H1 (cell line): ENCODE results near the gene CLUH. TPM values are rescaled to one million over a fixed set of nuclear protein-coding genes. Genes with fewer than 3 reads are reported as not detected.

ENCODE experiments used
- CTCF ChIA-PET: fragments of 300-600 bp; sonication (Branson Sonifier 250); formaldehyde crosslinking; loops from one replicate; lab custom pipeline; 2021; ENCODE audit not compliant: partially characterized antibody; lab: Charles Lee
- POLR2A ChIA-PET: fragments of 300-600 bp; sonication (Branson Sonifier 250); formaldehyde crosslinking; loops from one replicate; lab custom pipeline; 2021; ENCODE audit warnings: inconsistent platforms; ENCODE audit not compliant: partially characterized antibody; lab: Charles Lee
- DNase-seq, 2 experiments: peaks; one replicate each; pipeline versions ENCODE4 v3.0.0 to v3.0.0-alpha.2; 2010 to 2022; ENCODE audit warnings: low spot score in 2 of 2, low read depth in 1 of 2, mixed read lengths in 1 of 2
- FAIRE-seq: peaks from 2 replicates; lab custom pipeline; 2011; peaks lifted over from hg19 to GRCh38; lab: Jason Lieb, UNC
- H2AFZ ChIP-seq: 2 replicates; pipeline ENCODE4 v1.8.1; 2012; ENCODE audit warnings: low read length, inconsistent platforms
- H2AK5ac ChIP-seq: 2 replicates; pipeline ENCODE4 v1.6.1; 2013; ENCODE audit warnings: low read depth, low read length
- H2BK120ac ChIP-seq: replicated peaks from 2 replicates; pipeline ENCODE3; 2013; ENCODE audit warnings: low read depth, low read length, inconsistent platforms
- H2BK12ac ChIP-seq: 2 replicates; pipeline ENCODE4 v1.6.1; 2013; ENCODE audit warnings: low read depth, low read length
- H2BK15ac ChIP-seq: 2 replicates; pipeline ENCODE4 v1.6.1; 2013; ENCODE audit warnings: low read length
- H2BK20ac ChIP-seq: 2 replicates; pipeline ENCODE4 v1.6.1; 2013; ENCODE audit warnings: low read length
- H2BK5ac ChIP-seq: 2 replicates; pipeline ENCODE4 v1.6.1; 2013; ENCODE audit warnings: low read depth, low read length
- H3K14ac ChIP-seq: 2 replicates; pipeline ENCODE4 v1.6.1; 2013; ENCODE audit warnings: inconsistent platforms; ENCODE audit not compliant: insufficient read length
- H3K18ac ChIP-seq: 2 replicates; pipeline ENCODE4 v1.6.1; 2013; ENCODE audit warnings: low read length; ENCODE audit errors: extremely low read depth
- H3K23ac ChIP-seq: 2 replicates; pipeline ENCODE4 v1.6.1; 2013; ENCODE audit warnings: inconsistent platforms; ENCODE audit not compliant: insufficient read length
- H3K23me2 ChIP-seq: 2 replicates; pipeline ENCODE4 v1.6.1; 2013; ENCODE audit warnings: low read depth, low read length
- H3K27ac ChIP-seq: 2 replicates; pipeline ENCODE4 v1.6.1; 2011; ENCODE audit warnings: low read depth, low read length, inconsistent platforms
- H3K27me3 ChIP-seq, 4 experiments: replicated peaks in 1 of 4; 1 replicate in 1 of 4; 2 replicates in 3 of 4; pipeline versions ENCODE4 v1.6.1 to v1.8.1; 2011 to 2013; ENCODE audit warnings: low read length in 3 of 4, mild to moderate bottlenecking in 3 of 4, inconsistent platforms in 2 of 4, mixed read lengths in 2 of 4, moderate library complexity in 1 of 4; ENCODE audit not compliant: control insufficient read depth in 3 of 4, insufficient read depth in 3 of 4; ENCODE audit errors: extremely low read depth in 1 of 4
- H3K36me3 ChIP-seq, 4 experiments: 2 replicates each; pipeline versions ENCODE4 v1.6.1 to v1.8.1; 2011 to 2013; ENCODE audit warnings: mild to moderate bottlenecking in 4 of 4, low read length in 3 of 4, moderate library complexity in 2 of 4, control low read depth in 1 of 4, inconsistent platforms in 1 of 4; ENCODE audit not compliant: insufficient read depth in 4 of 4, control insufficient read depth in 2 of 4
- H3K4ac ChIP-seq: replicated peaks from 2 replicates; pipeline ENCODE3; 2013; ENCODE audit warnings: low read length, low read depth, mixed read lengths, inconsistent platforms; ENCODE audit not compliant: insufficient read length
- H3K4me1 ChIP-seq, 4 experiments: replicated peaks in 1 of 4; 1 replicate in 1 of 4; 2 replicates in 3 of 4; pipeline versions ENCODE4 v1.6.1 to v1.8.1; 2011 to 2013; ENCODE audit warnings: low read length in 3 of 4, inconsistent platforms in 2 of 4, mixed read lengths in 1 of 4; ENCODE audit not compliant: insufficient read depth in 4 of 4, control insufficient read depth in 3 of 4
- H3K4me2 ChIP-seq, 2 experiments: 2 replicates each; pipeline versions ENCODE4 v1.6.1 to v1.8.1; 2011 to 2013; ENCODE audit warnings: low read depth in 2 of 2, low read length in 2 of 2, control low read depth in 1 of 2, inconsistent platforms in 1 of 2, mild to moderate bottlenecking in 1 of 2; ENCODE audit not compliant: insufficient read depth in 1 of 2
- H3K4me3 ChIP-seq, 4 experiments: fragments of 200-600, 300-600 bp in 1 of 4; sonication (generic), shearing (Covaris generic), sonication (Bioruptor Twin) in 1 of 4; 2 replicates each; pipeline versions ENCODE4 v1.5.1 to v1.8.1; 2011 to 2016; ENCODE audit warnings: low read length in 4 of 4, low read depth in 3 of 4, control low read depth in 2 of 4, inconsistent platforms in 2 of 4, mild to moderate bottlenecking in 2 of 4, mixed read lengths in 1 of 4, moderate library complexity in 1 of 4; ENCODE audit not compliant: insufficient read depth in 2 of 4; ENCODE audit errors: extremely low read depth in 1 of 4
- H3K56ac ChIP-seq: replicated peaks from 2 replicates; pipeline ENCODE3; 2013; ENCODE audit warnings: low read depth, mild to moderate bottlenecking, mixed read lengths, low read length, inconsistent platforms; ENCODE audit not compliant: insufficient read length
- H3K79me1 ChIP-seq: 2 replicates; pipeline ENCODE4 v1.6.1; 2013; ENCODE audit warnings: low read depth, low read length, control low read depth
- H3K79me2 ChIP-seq, 2 experiments: 2 replicates each; pipeline versions ENCODE4 v1.6.1 to v1.8.1; 2012 to 2013; ENCODE audit warnings: low read length in 2 of 2, mild to moderate bottlenecking in 2 of 2, inconsistent platforms in 1 of 2; ENCODE audit not compliant: insufficient read depth in 2 of 2, control insufficient read depth in 1 of 2
- H3K9ac ChIP-seq, 4 experiments: replicated peaks in 1 of 4; 1 replicate in 1 of 4; 2 replicates in 3 of 4; pipeline versions ENCODE4 v1.6.1 to v1.8.1; 2011 to 2013; ENCODE audit warnings: low read depth in 3 of 4, low read length in 3 of 4, control low read depth in 2 of 4, mild to moderate bottlenecking in 2 of 4, moderate library complexity in 2 of 4, inconsistent platforms in 1 of 4; ENCODE audit errors: extremely low read depth in 1 of 4
- H3K9me3 ChIP-seq, 2 experiments: 2 replicates each; pipeline versions ENCODE4 v1.6.1 to v1.8.1; 2012 to 2013; ENCODE audit warnings: mild to moderate bottlenecking in 2 of 2, moderate library complexity in 2 of 2, control low read depth in 1 of 2, inconsistent platforms in 1 of 2, low read depth in 1 of 2, low read length in 1 of 2, mixed read lengths in 1 of 2; ENCODE audit not compliant: insufficient read depth in 2 of 2
- H4K20me1 ChIP-seq, 2 experiments: replicated peaks in 1 of 2; 2 replicates each; pipeline versions ENCODE3 to v1.8.1; 2011 to 2013; ENCODE audit warnings: inconsistent platforms in 2 of 2, low read length in 2 of 2, mild to moderate bottlenecking in 1 of 2; ENCODE audit not compliant: insufficient read depth in 2 of 2, control insufficient read depth in 1 of 2
- H4K5ac ChIP-seq: 2 replicates; pipeline ENCODE4 v1.6.1; 2013; ENCODE audit warnings: low read length, low read depth, mixed read lengths, inconsistent platforms; ENCODE audit not compliant: insufficient read length
- H4K8ac ChIP-seq: 2 replicates; pipeline ENCODE4 v1.8.0; 2013; ENCODE audit warnings: mild to moderate bottlenecking, moderate library complexity, low read length, inconsistent platforms; ENCODE audit not compliant: insufficient read depth; ENCODE audit errors: extremely low read depth
- H4K91ac ChIP-seq: replicated peaks from 2 replicates; pipeline ENCODE3; 2013; ENCODE audit warnings: low read length, mixed read lengths, inconsistent platforms; ENCODE audit not compliant: insufficient read length
- BCL11A ChIP-seq, 2 experiments: IDR thresholded peaks; one replicate each; pipeline ENCODE4 v1.6.1; 2011; ENCODE audit warnings: low read depth in 2 of 2, low read length in 2 of 2, mild to moderate bottlenecking in 2 of 2
- CBX8 ChIP-seq: fragments of 300-800, 300-1000 bp; sonication (generic); IDR thresholded peaks from 2 replicates; pipeline ENCODE4 v1.7.1; 2016; ENCODE audit warnings: low read depth, low read length, borderline replicate concordance
- CHD1 ChIP-seq: IDR thresholded peaks from 2 replicates; pipeline ENCODE4 v1.6.1; 2012; ENCODE audit warnings: low read depth, low read length, improper control_type of control experiment
- EP300 ChIP-seq, 2 experiments: IDR thresholded peaks; 1 replicate in 1 of 2; 2 replicates in 1 of 2; pipeline ENCODE4 v1.6.1; 2011 to 2012; ENCODE audit warnings: low read depth in 2 of 2, low read length in 2 of 2, mild to moderate bottlenecking in 2 of 2, borderline replicate concordance in 1 of 2, inconsistent platforms in 1 of 2, moderate library complexity in 1 of 2
- FOSL1 ChIP-seq: IDR thresholded peaks from 2 replicates; pipeline ENCODE4 v1.6.1; 2011; ENCODE audit warnings: mild to moderate bottlenecking, low read depth, low read length, moderate library complexity; ENCODE audit not compliant: insufficient read depth
- NANOG ChIP-seq: IDR thresholded peaks from 2 replicates; pipeline ENCODE4 v1.6.1; 2011; ENCODE audit warnings: low read length, low read depth, mild to moderate bottlenecking, inconsistent platforms; ENCODE audit not compliant: insufficient read depth, poor library complexity, severe bottlenecking
- PHF8 ChIP-seq: fragments of 200-600 bp; sonication (generic); conservative IDR thresholded peaks from 2 replicates; pipeline ENCODE4 v1.7.1; 2012; ENCODE audit warnings: low read depth, mild to moderate bottlenecking, inconsistent platforms, low read length, moderate library complexity
- POLR2A ChIP-seq, 2 experiments: IDR thresholded peaks; 1 replicate in 1 of 2; 2 replicates in 1 of 2; pipeline ENCODE4 v1.6.1; 2011; ENCODE audit warnings: low read depth in 2 of 2, low read length in 2 of 2, mild to moderate bottlenecking in 2 of 2; ENCODE audit errors: control extremely low read depth in 1 of 2
- POLR2AphosphoS5 ChIP-seq: IDR thresholded peaks from 2 replicates; pipeline ENCODE4 v1.6.1; 2011; ENCODE audit warnings: low read depth, low read length
- WGBS, 2 experiments: shearing (Covaris generic) in 1 of 2; methylation state at CpG; one replicate each; pipeline versions ENCODE4 v1.1.6 to v1.1.7; 2013 to 2015; ENCODE audit warnings: low lambda C conversion rate in 2 of 2, mixed read lengths in 2 of 2, inconsistent platforms in 1 of 2, low coverage in 1 of 2, missing lambda C conversion rate in 1 of 2; ENCODE audit not compliant: insufficient replicate concordance in 2 of 2, insufficient coverage in 1 of 2, insufficient read length in 1 of 2; ENCODE audit errors: extremely low coverage in 1 of 2, missing lambda C conversion rate in 1 of 2; 5-methylcytosine and 5-hydroxymethylcytosine counted together
- polyA plus RNA-seq, 7 experiments: library from polyadenylated mRNA; depleted of rRNA in 3 of 7; stranded (reverse) in 5 of 7; unstranded in 2 of 7; fragments of >200 nt in 5 of 7; fragments of 200-250 nt in 2 of 7; gene quantifications; 1 replicate in 5 of 7; 2 replicates in 1 of 7; 4 replicates in 1 of 7; pipeline versions ENCODE4 v1.2.1 to v1.2.3, GENCODE V29; 2011 to 2013; ENCODE audit warnings: missing spikeins in 2 of 7, mixed read lengths in 2 of 7
- total RNA-seq: library from RNA; stranded (reverse); fragmentation: NEBNext Ultra II Directional; extraction: Animal tissue kit (Norgen Biotek cat#: 25700); gene quantifications from 2 replicates; pipeline ENCODE4 v1.2.1, GENCODE V29; 2021
- TF ChIP-seq, protein P1 (sequence below): IDR thresholded peaks from 2 replicates; pipeline ENCODE4 v1.6.1; 2012; ENCODE audit warnings: low read length, inconsistent platforms

Gene CLUH
- total and polyA plus RNA-seq, 2 of the 8 experiments (the other 6 are each of a cell fraction or from before 2014, with no cell fraction given) = 33.6 to 98.6 TPM

DNA sequence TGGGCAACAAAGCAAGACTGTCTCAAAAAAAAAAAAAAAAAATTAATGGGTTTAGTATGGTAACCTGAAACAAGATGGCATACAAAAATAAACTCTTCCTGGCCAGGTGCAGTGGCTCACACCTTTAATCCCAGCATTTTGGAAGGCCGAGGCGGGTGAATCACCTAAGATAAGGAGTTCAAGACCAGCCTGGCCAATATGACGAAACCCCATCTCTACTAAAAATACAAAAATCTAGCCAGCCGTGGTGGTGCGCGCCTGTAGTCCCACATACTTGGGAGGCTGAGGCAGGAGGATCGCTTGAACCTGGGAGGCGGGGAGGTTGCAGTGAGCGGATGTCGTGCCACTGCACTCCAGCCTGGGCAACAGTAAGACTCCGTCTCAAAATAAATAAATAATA, 62.4 kb downstream of the CLUH start:
- no peak for DNase-seq
- no peak overlapping the region for H4K5ac ChIP-seq
- ChIA-PET CTCF (no interaction called here), POLR2A (no interaction called here)
- H2BK20ac ChIP-seq = no peak overlapping the region
- no peak overlapping the region for H3K18ac ChIP-seq
- H3K4me3 ChIP-seq = no peak overlapping the region
- peaks cover 0 to 2% of the 10 kb centered on the region in 2 experiments for H4K20me1 ChIP-seq
- no peak overlapping the region for H3K9ac ChIP-seq
- H4K8ac ChIP-seq = no peak overlapping the region
- H3K36me3 ChIP-seq = peaks cover 0 to 4% (median 3%) of the 10 kb centered on the region in 4 experiments; a peak in 4 of 8 replicates
- H2BK120ac ChIP-seq = no peak overlapping the region
- no peaks in the 10 kb centered on the region for H3K9me3 ChIP-seq
- H3K4ac ChIP-seq = no peak overlapping the region
- H3K79me2 ChIP-seq = peaks cover 0 to 15% of the 10 kb centered on the region in 2 experiments; a peak in 2 of 4 replicates
- H2BK5ac ChIP-seq = no peak overlapping the region
- no peak overlapping the region for H2AK5ac ChIP-seq
- H3K4me1 ChIP-seq = no peaks in the 10 kb centered on the region
- no peak overlapping the region for H4K91ac ChIP-seq
- no peak overlapping the region for H2BK15ac ChIP-seq
- H3K23ac ChIP-seq = no peak overlapping the region
- no peak overlapping the region for H3K27ac ChIP-seq
- H3K27me3 ChIP-seq = no peaks in the 10 kb centered on the region
- 95% methylated on average over 11 of the region's 11 CpGs; no CpG with 5 or more reads in 1 of the 2 experiments for WGBS, 2 experiments
- no peak overlapping the region for H3K56ac ChIP-seq
- no peak overlapping the region for H3K14ac ChIP-seq
- no peak overlapping the region for H2AFZ ChIP-seq
- no peak for FAIRE-seq
- no peak overlapping the region for H3K4me2 ChIP-seq
- TF ChIP-seq NANOG = no peak
- no peak for TF ChIP-seq POLR2A (IDR thresholded peaks at IDR 0.05; ENCODE audit: control extremely low read depth in 1 of 2, low read depth in 2 of 2, low read length in 2 of 2)
- no peak for TF ChIP-seq EP300 (IDR thresholded peaks at IDR 0.05; ENCODE audit: borderline replicate concordance in 1 of 2, low read depth in 2 of 2, low read length in 2 of 2)
- no peak for TF ChIP-seq CBX8
- no peak for TF ChIP-seq CHD1
- no peak for TF ChIP-seq POLR2AphosphoS5
- TF ChIP-seq BCL11A (IDR thresholded peaks at IDR 0.05; ENCODE audit: low read depth in 2 of 2, low read length in 2 of 2) = no peak
- TF ChIP-seq, protein P1, sequence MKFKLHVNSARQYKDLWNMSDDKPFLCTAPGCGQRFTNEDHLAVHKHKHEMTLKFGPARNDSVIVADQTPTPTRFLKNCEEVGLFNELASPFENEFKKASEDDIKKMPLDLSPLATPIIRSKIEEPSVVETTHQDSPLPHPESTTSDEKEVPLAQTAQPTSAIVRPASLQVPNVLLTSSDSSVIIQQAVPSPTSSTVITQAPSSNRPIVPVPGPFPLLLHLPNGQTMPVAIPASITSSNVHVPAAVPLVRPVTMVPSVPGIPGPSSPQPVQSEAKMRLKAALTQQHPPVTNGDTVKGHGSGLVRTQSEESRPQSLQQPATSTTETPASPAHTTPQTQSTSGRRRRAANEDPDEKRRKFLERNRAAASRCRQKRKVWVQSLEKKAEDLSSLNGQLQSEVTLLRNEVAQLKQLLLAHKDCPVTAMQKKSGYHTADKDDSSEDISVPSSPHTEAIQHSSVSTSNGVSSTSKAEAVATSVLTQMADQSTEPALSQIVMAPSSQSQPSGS = no peak
- no peak for TF ChIP-seq PHF8
- TF ChIP-seq FOSL1 = no peak
- H3K23me2 ChIP-seq = no peaks in the 10 kb centered on the region
- no peak overlapping the region for H2BK12ac ChIP-seq
- no peaks in the 10 kb centered on the region for H3K79me1 ChIP-seq
